SK-N-MC (cell line): ENCODE measurements around the gene DNASE2B.

Experiments
- EZH2 ChIP-seq: fragments of 200-600 bp; sonication (generic); IDR thresholded peaks from one replicate; pipeline ENCODE4 v1.6.1; 2017; ENCODE audit warnings: antibody characterized with exemption
- FOXP2 ChIP-seq: optimal IDR thresholded peaks from 2 replicates; pipeline ENCODE3; 2011; ENCODE audit warnings: mild to moderate bottlenecking, moderate library complexity; ENCODE audit not compliant: insufficient read depth; ENCODE audit errors: extremely low read length, control extremely low read depth
- POLR2AphosphoS5 ChIP-seq: IDR thresholded peaks from 2 replicates; pipeline ENCODE4 v1.6.1; 2012; ENCODE audit warnings: mild to moderate bottlenecking, low read depth, low read length, borderline replicate concordance

DNA sequence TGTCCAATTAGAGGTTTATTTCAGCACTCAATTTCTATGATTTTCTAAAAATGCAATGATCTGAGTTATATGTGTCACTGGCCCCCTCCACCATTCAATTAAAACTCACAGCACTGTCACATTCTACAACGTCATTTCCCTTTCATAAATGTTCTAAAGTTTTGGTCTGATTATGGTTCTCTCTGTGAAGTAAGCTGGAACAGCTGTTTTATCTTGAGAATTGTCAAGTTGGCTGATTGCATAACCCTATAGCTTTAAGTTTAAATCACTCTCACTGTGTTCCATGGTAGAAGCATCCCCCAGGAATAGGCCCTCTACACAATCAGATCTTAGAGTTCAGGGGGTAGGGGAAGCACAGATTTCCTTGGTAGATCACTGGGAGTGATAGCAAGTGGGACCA, 41.4 kb upstream of the DNASE2B start:
- TF ChIP-seq POLR2AphosphoS5 = no peak
- no peak for TF ChIP-seq EZH2
- TF ChIP-seq FOXP2 = no peak
